DMS114 treated with DMSO at 0.1 percent for 48 hours (cell line): ENCODE results near the gene NCOA6.
"Not testable (repeated sequence)": the region's sequence is repeated elsewhere in the genome, so short reads cannot be mapped to it uniquely, and the experiment has no call there.

ENCODE experiments used
- DNase-seq: peaks from one replicate; lab custom pipeline; 2025; ENCODE audit not compliant: unreplicated experiment; lab: John Stamatoyannopoulos, UW

Gene NCOA6

DNA sequence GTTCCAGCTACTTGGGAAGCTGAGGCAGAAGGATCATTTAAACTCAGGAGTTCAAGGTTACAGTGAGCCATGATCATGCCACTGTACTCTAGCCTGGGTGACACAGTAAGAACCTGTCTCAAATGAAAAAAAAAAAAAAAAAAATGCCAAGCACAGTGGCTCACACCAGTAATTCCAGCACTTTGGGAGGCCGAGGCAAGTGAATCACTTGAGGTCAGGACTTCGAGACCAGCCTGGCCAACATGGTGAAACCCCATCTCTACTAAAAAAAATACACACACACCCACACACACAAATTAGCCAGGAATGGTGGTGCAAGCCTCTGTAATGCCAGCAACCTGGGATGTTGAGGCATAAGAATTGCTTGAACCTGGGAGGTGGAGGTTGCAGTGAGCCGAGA is 102.9 kb downstream of the NCOA6 start:
- DNase-seq = not testable (repeated sequence)

DNA sequence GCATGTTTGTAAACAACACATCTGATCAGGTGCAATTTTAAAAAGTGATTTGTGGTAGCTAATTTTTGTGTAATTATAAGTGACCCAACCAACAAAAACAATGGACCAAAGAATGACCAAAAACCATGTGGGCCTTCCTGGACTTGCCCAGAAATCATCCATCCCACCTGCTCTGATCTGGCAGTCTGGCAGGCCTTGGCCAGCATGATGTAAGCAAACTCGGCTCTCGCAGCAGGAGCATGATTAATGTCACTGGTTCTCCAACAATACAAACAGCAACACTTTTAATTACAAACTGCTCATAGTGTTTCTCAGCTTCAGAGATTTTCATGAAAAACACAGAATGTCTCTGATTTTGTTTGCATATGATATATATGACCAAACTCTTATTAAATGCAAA is 105.2 kb downstream of the NCOA6 start:
- DNase-seq = no peak

DNA sequence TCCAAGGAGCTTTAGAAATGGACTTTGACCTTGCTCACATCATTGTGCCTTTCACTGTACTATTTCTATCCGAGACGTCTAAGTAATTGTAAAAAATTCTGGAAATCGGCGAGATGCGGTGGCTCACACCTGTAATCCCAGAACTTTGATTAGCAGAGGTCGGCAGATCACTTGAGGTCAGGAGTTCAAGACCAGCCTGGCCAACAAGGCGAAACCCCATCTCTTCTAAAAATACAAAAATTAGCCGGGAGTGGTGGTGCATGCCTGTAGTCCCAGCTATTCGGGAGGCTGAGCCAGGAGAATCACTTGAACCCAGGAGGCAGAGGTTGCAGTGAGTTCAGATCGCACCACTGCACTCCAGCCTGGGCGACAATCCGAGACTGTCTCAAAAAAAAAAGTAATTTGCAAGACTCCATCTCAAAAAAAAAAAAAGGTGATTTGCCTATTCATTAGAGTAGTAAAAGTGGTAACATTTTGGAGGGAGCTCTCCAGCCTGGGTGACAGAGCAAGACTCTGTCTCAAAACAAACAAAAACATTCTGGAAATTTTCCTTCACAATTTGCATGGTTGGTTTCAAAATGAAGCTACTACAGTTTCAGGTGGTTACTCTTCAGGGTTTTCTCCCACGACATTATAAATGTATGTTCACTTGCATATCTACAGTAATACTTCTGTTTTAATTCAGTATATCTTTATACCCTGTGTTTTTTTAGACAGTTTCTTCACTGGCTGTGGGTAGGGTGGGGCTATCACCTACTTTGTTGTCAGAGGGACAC is 106.0 kb downstream of the NCOA6 start:
- not testable (repeated sequence) for DNase-seq

DNA sequence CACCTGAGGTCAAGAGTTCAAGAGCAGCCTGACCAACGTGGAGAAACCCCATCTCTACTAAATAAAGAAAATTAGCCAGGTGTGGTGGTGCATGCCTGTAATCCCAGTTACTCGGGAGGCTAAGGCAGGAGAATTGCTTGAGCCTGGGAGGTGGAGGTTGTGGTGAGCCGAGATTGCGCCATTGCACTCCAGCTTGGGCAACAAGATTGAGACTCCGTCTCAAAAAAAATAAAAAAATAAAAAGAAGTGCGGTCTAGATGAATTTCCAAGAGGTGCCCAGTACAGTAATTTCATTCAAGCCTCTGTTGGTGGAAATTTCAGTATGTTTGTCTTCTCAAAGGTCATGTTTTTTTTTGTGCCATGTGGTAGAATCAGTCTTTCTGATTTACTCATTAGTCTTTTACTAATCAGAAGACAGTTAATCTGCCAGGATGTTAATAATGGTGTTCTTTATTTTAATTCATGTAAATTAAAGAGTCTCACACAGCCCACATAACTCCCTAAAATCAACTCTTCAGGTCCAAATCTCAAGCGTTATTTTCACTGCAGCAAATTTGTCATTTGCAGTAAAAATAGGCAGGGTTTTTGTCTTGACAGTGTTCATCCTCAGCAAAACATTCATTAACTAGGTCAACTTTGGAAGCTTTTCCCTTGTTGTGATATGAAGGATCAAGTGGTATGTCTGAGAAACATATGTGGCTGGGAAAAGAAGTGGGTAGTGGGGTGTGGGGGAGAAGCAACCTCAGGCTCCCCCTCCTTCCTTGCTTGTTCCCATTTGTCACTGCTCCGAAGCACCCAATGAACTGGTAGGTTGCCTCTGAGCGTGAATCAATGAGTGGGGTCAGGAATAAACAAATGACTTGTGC is 108.0 kb downstream of the NCOA6 start:
- DNase-seq = no peak

DNA sequence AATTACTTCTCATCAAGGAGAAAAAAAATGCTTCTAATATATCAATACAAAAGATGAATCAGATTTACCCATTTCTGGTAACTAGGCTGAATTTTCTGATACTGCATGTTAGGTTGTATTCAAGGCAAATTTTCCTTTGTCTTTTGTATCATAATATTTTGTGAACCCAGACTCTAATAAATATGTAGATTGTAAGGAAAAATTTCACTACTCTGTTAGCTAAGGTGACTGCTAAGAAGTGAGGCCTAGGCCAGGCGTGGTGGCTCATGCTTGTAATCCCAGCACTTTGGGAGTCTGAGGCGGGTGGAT is 108.6 kb downstream of the NCOA6 start:
- no peak for DNase-seq

DNA sequence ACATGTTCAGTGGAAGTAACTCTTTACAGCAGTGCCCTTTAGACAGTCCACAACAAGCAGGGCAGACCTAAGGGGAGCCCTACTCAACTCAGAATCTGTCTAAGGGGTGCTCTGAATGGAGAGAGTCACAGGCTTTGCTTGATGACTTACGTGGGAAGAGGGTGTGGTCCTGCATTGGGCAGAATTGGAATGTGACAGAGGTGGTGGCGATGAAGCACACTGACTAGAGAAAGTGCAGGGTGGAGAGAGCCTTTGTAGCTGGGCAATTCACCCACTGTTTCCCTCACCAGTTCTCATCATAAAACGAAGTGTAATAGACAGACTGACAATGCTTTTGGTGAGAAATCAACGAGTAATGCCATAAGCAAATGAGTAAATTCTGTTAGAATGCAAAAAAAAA is 110.1 kb downstream of the NCOA6 start:
- DNase-seq = no peak

DNA sequence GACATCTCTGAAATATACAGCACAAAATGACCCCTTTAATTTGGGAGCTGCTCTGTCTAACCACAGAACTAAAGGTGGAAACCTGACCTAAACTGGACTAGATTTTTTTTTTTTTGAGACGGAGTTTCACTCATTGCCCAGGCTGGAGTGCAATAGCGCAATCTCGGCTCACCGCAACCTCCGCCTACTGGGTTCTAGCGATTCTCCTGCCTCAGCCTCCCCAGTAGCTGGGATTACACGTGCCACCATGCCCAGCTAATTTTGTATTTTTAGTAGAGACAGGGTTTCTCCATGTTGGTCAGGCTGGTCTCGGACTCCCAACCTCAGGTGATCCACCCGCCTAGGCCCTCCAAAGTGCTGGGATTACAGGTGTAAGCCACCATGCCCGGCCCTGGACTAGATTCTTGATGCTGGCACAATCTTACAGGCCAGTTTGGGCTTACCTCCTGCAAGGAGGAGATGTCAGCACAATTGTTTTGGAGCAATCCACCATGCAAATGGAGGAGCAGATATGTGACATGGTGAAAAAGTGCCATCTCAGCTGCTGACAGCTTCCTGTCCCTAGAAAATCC is 111.4 kb downstream of the NCOA6 start:
- not testable (repeated sequence) for DNase-seq

DNA sequence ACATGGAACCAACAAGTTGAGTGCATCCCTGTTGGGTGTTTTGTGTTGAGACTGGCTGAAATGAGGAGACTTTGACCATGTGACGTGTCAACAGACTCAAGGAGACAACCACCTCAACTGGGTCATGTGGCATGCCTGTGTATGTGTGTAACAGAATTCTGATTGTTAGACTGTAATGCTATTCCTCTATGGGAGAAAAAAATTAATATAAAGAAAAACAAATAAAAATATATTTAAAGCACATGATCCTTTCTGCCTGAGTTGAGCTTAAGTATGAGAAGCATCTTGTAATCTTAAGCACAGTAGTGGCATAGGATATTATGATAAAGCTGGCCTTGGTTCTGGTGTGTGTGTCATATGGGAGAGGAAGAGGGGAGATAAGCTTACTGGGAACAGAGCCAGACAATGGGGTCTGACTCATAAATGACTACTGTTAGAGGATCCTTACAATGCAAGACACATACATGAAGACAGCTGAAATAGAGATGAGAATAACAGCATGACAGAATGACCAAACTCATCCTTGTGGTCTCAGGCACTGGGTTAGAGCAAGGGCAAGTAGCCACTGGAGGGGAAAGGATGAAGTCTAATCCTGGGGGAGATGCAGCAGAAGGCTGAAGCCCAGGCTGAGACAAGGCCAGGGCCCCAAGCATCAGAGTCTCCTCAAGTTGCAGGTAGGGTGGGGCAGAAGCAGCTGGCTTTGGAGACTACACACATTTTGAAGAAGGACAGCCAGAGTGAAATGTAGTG is 112.1 kb downstream of the NCOA6 start:
- no peak for DNase-seq

DNA sequence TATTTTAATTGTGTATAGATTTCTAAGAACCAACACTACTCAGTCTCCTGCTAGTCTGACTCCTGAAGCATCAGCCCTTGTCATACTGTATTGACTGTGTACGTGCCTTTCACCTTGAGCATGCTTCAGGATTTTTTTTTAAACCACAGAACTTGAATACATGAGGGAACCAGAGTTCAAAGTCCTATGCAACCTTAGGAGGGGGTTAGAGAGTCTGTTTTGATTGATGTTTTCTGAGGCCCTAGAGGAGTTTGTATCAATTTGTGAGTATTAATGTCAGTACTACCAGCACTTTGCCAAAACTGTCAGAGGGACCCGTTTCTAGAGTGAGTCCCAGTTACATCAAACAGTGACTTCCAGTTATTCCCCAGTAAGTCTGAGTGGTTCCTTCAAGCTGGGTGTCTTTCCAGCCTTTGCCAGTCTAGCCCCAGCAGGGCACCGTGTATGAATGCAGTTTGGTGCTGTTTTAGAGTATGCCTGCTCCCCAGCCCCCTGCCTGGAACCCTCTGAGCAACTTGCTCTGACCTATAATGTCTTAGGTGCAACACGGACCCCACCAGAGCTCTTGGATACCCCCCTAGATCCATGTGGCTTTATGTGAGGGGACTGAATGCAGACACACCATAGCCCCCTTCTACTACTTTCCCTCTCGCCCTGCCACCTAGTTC is 112.8 kb downstream of the NCOA6 start:
- DNase-seq = no peak

DNA sequence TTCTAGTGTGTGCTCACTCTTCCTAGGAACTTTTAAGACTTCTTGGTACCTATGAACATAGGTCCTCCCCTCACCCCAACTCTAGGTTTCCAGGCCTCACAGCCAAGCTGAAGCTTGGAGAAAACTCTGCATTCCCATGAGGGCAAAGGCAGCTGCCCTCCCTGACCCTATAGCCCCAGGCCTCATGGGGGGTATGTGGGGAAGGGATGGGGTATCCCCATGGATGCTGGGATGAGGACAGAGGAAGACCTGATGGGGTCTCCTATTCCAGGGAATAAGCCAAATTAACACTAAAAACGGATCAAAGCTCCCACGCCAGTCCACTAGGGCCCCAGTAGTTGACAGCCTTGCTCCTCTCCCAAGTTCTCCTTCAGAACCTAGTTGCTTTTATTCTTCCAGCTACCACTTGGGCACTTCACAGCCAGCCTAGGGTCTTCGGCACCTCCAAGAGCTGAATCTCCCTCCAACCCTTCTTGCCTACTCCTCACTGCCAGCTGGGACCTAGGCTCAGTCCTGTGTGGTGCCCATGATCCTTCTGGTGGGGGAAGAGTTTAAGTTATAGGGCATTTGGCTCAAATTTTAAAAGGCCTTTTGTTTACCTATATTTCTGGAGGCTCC is 113.5 kb downstream of the NCOA6 start:
- DNase-seq = no peak

DNA sequence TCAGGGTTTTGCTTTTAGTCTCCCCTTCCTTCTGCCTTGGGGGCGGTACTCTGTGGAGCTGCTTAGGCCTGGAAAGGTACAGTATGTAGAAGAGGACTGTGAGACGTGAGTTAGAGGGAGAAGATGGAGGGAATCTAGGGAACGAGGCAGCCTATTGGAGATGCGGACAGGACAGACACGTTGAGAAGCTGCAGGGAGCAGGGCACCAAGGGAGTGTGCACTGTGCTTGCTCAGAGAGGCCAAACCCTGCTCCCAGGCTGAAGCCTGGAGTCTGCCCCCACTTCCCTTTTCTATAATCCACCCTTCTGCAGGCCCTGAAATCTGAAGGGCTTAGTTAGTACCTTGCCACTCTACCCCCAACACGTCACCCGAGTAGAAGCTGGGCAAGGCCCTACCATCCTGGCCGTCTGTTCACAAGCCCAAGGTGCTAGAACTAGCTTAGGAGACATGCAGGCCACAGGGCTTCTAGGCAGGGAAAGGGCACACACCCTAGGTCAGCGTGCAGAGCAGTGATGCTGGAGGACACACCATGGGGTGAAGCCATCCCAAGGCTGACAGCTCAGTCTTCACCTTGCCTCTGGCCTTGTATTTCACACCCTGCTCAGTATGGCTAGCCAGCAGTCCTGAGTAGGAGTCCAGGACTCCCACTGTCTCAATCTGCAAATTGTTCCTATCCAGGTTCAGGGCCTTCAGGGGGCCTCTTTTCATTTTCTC is 114.4 kb downstream of the NCOA6 start:
- no peak for DNase-seq

DNA sequence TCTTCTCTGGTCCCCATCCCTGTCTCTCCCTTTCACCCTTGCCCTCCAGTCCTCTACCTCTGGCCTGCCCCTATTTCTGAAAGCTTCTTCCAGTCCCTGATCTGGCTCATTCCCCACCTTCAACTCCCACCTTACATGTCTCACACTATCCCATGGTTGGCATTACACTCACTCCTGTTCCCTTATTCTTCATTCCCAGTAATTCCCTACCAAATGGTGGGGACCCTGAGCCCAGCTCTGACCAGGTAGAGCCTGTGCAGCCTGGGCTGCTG is 114.9 kb downstream of the NCOA6 start:
- no peak for DNase-seq

DNA sequence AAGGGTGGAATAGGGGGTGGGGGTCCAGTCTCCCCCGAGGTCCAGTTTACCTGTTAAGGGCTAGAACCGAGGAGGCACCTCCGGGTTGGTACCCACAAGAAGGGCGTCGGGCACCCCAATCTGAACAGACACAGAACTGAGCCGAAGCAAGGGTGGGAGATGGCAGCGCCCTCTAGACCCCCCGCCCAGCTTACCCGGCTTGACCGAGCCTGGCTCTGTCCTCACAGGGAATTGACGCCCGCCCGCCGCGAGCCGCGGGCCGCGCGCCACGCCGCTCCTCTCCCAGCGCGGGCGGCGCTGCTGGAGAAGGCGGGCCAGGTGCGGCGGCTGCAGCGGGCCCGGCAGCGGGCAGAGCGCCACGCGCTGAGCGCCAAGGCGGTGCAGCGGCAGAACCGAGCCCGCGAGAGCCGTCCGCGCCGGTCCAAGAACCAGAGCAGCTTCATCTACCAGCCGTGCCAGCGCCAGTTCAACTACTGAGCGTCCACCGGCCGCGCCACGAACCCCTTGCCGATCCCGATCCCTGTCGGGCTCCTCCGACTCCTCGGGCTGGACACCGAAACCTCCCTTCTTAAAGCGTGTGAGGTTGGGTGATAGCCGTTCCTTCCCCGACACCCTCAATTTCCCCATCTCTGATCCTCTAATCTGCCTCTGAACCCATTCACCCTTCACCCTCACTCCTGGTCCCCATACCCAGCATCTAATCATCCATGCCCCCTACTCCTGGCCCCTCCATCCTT is 115.5 kb downstream of the NCOA6 start:
- DNase-seq = peak; percentile 30

DNA sequence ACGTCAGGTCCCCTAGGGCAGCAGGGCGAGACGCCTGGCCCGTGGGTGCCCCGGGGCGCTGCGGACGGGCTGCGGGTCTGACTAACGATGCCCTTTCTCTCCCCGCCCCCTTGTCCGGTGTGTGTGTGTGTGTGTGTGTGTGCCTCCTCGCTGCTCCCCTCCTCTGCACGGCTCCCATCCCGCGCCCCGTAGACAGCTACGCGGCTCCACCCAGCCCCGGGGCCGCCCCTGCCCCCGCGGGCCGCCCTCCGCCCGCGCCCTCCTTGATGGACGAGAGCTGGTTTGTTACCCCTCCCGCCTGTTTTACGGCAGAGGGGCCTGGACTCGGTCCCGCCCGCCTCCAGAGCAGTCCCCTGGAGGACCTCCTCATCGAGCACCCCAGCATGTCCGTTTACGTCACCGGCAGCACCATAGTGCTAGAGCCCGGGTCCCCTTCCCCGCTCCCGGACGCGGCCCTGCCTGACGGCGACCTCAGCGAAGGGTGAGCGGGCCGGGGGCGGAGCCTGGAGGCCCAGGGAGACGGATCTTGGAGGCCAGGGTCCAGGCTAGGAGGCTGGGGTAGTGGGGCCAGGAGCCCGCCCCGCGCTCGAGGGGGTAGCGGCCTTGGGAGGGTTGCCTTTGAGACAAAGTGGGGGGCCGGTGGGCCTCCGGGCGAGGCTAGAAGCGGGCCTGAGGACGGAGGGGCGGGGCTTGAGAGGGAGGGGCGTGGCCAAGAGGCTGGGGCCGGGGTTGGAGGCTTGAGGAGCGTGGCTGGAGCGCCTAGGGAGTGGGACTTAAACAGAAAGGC is 116.2 kb downstream of the NCOA6 start:
- DNase-seq = peak; percentile 26

DNA sequence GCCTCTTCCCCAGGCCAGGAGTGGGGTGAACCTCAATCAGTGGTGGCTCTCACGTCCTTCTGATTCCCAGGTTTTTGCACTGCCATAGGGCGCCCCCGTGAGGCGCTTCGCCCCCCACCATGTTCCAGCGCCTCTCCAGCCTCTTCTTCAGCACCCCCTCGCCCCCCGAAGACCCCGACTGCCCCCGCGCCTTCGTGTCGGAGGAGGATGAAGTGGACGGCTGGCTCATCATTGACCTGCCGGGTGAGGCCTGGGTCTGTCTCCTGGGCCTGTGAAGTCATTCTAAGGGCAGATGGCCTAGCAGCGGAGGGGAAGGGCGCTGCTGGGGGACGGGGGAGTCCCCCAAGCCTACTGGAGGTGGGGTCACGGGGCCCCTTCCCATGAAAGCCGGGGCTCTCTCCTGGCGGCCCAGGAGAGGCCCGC is 116.8 kb downstream of the NCOA6 start:
- no peak for DNase-seq

DNA sequence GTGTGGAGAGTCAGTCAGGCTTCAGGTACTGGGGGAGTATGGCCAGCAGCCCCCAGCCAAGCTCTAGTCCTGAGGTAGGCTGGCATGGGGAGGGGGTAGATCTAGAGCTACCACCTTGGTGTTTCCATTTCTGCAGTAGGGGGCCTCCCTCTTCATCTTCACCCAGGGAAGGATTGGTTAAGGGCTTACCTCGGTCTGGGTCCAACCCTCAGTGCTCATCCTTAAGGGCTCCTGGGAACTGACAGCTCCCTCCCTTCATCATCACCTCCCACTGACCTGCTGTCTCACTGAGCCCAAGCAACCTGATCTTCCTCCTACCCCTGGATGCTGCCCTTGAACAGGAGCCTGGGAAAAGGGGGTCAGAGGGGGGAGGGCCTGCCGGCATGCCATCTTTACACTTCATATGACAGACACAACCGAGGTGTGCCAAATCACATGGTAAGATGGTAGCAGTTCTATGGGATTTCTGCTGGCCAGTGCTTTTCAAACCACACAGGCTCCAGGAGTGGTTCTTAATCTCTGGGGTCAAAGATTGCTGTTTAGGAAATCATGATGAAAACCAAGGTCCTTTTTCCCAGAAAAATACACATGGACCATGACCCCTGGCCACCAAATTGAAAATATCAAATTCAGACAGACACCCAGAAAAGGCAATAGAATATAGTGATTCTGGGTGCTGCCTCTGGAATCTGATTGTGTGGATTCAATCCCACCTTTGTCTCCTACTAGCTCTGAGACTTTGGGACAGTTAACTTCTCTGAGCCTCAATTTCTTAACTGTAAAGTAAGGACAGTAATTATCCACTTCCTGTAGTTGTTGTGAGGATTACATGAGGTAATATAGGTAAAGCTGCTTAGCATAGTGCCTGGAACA is 118.3 kb downstream of the NCOA6 start:
- no peak for DNase-seq

DNA sequence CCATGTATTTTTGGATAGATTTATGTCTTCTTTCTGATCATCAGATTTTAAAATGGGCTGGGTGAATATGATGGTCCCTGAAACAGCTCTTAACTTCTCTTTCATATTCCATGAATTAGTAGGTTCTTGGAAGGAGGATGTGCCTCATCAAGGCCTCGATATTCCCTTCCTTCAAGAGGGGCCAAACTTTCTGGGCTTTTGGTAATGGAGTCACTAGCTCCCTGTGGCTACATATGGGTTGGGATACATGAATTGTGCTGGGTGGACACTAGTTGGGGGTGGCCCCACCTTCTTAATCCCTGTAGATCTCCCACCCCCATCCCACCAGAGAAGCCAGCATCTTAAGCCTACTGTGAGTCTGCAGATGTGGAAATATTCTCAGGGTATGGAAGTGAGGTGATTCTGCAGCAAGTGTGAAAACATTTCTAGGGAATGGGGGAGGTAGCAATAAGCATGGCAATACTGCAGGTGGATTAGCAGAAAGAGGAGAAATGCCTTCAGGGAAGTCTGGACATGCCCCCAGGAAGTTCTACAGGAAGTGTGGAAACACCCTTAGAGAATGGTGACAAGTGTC is 119.1 kb downstream of the NCOA6 start:
- no peak for DNase-seq
